Stimulated activated memory B cell treated with anti-CD40 and anti-IgM and Interleukin-4, amounts not matched to agents 10 μg/mL and 1 μg/mL and 100 μg/mL, for 72 hours (primary cell): ENCODE data around the gene NAV2.
"Not testable (repeated sequence)": the region's sequence is repeated elsewhere in the genome, so short reads cannot be mapped to it uniquely, and the experiment has no call there.

Experiments used
- ATAC-seq: fragments of 150-1000 bp; cut with Tn5 transposase; 2 replicates; pipeline ENCODE4 v1.10.0; 2021
- H3K27ac Mint-ChIP-seq: one replicate; pipeline ENCODE4 v1.8.0; 2022; ENCODE audit warnings: mild to moderate bottlenecking, mixed read lengths
- H3K27me3 Mint-ChIP-seq: one replicate; pipeline ENCODE4 v1.8.0; 2022; ENCODE audit warnings: mixed read lengths
- H3K36me3 Mint-ChIP-seq: one replicate; pipeline ENCODE4 v1.8.0; 2022; ENCODE audit warnings: mixed read lengths
- H3K4me1 Mint-ChIP-seq: one replicate; pipeline ENCODE4 v1.8.0; 2022; ENCODE audit warnings: mixed read lengths
- H3K4me3 Mint-ChIP-seq: one replicate; pipeline ENCODE4 v1.8.0; 2022; ENCODE audit warnings: mild to moderate bottlenecking, moderate library complexity, mixed read lengths
- H3K9me3 Mint-ChIP-seq: one replicate; pipeline ENCODE4 v1.8.0; 2022; ENCODE audit warnings: mixed read lengths

The NAV2 gene

GRCh38 chr11:20068691-20069090 lies 356.1 kb downstream of the NAV2 start:
- H3K4me1 Mint-ChIP-seq: peaks cover 11% of the 10 kb centered on the region
- H3K9me3 Mint-ChIP-seq: no peaks in the 10 kb centered on the region
- no peaks in the 10 kb centered on the region for H3K36me3 Mint-ChIP-seq
- no peak overlapping the region for H3K27ac Mint-ChIP-seq
- ATAC-seq: no peak
- peaks cover under 1% of the 10 kb centered on the region for H3K27me3 Mint-ChIP-seq
- H3K4me3 Mint-ChIP-seq: no peak overlapping the region

DNA sequence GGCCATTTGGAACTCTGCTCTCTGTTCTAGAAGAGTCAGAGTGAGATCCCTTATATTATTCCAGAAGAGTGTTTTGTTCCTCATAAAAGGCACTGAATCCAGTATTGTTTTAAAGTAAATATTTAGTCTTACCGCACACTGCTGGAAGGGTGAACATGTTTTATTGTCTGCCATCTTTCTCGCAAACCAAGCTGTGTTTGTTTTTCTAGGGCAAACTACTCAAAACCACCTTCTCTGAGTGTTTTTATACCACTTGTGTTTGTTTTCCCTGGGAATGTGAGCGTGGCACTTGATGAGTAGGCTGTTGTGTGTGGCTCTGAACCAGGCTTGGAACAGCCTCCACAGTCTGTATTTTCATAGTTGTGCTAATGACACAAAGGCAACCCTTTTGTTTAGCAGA lies 357.8 kb downstream of the NAV2 start:
- H3K9me3 Mint-ChIP-seq: no peaks in the 10 kb centered on the region
- peaks cover 15% of the 10 kb centered on the region for H3K27me3 Mint-ChIP-seq
- H3K36me3 Mint-ChIP-seq: peaks cover 4% of the 10 kb centered on the region
- ATAC-seq: no peak
- peaks cover 11% of the 10 kb centered on the region for H3K4me1 Mint-ChIP-seq
- H3K4me3 Mint-ChIP-seq: no peak overlapping the region
- H3K27ac Mint-ChIP-seq: no peak overlapping the region

- H3K27me3 Mint-ChIP-seq: peaks cover 23% of the 10 kb centered on the region
- H3K9me3 Mint-ChIP-seq: peaks cover 3% of the 10 kb centered on the region
- H3K4me1 Mint-ChIP-seq: peaks cover 22% of the 10 kb centered on the region
- H3K4me3 Mint-ChIP-seq: no peak overlapping the region
- peaks cover 10% of the 10 kb centered on the region for H3K36me3 Mint-ChIP-seq
- ATAC-seq: no peak
- H3K27ac Mint-ChIP-seq: no peak overlapping the region
Measured at GRCh38 chr11:20075627-20076026, 363.0 kb downstream of the NAV2 start.

- H3K27ac Mint-ChIP-seq: peak overlapping the region; percentile 64
- H3K9me3 Mint-ChIP-seq: peaks cover 3% of the 10 kb centered on the region
- H3K4me3 Mint-ChIP-seq: no peak overlapping the region
- H3K27me3 Mint-ChIP-seq: peaks cover 21% of the 10 kb centered on the region
- ATAC-seq: peak; percentile 58
- peaks cover 10% of the 10 kb centered on the region for H3K36me3 Mint-ChIP-seq
- H3K4me1 Mint-ChIP-seq: peaks cover 35% of the 10 kb centered on the region
Measured at GRCh38 chr11:20078846-20079245, 366.2 kb downstream of the NAV2 start.

DNA sequence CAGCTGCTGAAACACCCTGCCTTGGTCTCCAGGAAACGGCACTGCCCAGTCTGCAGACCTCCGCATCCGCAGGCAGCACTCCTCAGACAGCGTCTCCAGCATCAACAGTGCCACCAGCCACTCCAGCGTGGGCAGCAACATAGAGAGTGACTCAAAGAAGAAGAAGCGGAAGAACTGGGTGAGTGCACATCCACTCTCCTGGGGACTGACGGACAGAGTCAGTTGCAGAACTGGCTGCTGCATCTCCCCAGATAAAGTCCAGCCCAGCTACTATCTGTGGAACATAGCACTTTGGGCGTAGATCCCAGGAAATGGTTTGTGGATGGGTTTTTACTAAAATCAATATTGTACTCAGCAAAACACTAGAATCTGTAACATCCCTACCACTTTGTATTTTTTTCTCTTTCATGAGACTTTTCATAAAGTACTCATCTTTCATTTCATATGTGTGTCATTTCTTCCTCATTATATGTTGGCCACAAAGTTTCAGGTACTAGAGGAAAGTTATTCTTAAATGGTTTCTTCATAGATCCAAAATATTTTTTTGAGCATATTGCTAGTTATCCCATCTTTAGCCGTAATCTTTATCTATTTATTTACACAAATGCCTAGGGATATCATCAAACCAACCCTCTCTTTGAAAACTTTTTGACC lies 367.5 kb downstream of the NAV2 start:
- Mint-ChIP-seq H3K27ac (peak overlapping the region; percentile 64), H3K9me3 (peaks cover 3% of the 10 kb centered on the region), H3K4me3 (peak overlapping the region; percentile 5), H3K4me1 (peaks cover 44% of the 10 kb centered on the region), H3K27me3 (peaks cover 10% of the 10 kb centered on the region), H3K36me3 (peaks cover 10% of the 10 kb centered on the region)
- peak; percentile 99 for ATAC-seq

GRCh38 chr11:20081336-20081735 lies 368.7 kb downstream of the NAV2 start:
- Mint-ChIP-seq H3K27me3 (no peaks in the 10 kb centered on the region), H3K27ac (no peak overlapping the region)

GRCh38 chr11:20083877-20084276 lies 371.2 kb downstream of the NAV2 start:
- not testable (repeated sequence) for H3K4me3 Mint-ChIP-seq, ATAC-seq
- peak overlapping the region; percentile 26 for H3K27ac Mint-ChIP-seq

More at GRCh38 chr11:20081336-20081735, 368.7 kb downstream of the NAV2 start:
- no peaks in the 10 kb centered on the region for H3K36me3 Mint-ChIP-seq
- no peak overlapping the region for H3K4me3 Mint-ChIP-seq
- H3K4me1 Mint-ChIP-seq: peaks cover 44% of the 10 kb centered on the region
- no peaks in the 10 kb centered on the region for H3K9me3 Mint-ChIP-seq
- ATAC-seq: no peak

GRCh38 chr11:20084921-20085814 lies 372.5 kb downstream of the NAV2 start:
- Mint-ChIP-seq H3K27ac (no peak overlapping the region), H3K4me3 (no peak overlapping the region), H3K9me3 (no peaks in the 10 kb centered on the region), H3K36me3 (no peaks in the 10 kb centered on the region), H3K4me1 (peaks cover 44% of the 10 kb centered on the region), H3K27me3 (no peaks in the 10 kb centered on the region)
- ATAC-seq: no peak

More at GRCh38 chr11:20083877-20084276, 371.2 kb downstream of the NAV2 start:
- H3K4me1 Mint-ChIP-seq: peaks cover 45% of the 10 kb centered on the region
- H3K9me3 Mint-ChIP-seq, H3K27me3 Mint-ChIP-seq, H3K36me3 Mint-ChIP-seq: not testable (repeated sequence)

DNA sequence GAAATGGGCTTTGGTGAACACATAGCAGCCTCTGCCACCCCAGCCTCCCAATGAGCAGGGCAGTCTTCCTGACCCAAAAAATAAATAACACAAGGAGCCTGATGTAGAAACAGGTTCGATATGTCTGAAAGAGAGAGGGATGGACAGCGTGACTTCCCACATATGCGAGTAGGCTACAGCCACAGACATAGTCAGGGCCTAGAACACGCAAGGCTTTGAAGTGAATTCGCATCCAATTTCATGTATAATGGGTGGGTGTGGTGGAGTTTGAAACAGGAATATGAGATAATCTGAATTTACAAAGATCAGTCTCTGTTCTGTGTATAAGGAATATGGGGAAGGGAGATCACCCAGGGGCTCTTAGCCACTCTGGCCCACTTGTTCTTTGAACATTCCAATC lies 373.3 kb downstream of the NAV2 start:
- Mint-ChIP-seq H3K4me3 (no peak overlapping the region), H3K27me3 (no peaks in the 10 kb centered on the region), H3K4me1 (peaks cover 36% of the 10 kb centered on the region), H3K27ac (no peak overlapping the region), H3K36me3 (no peaks in the 10 kb centered on the region), H3K9me3 (no peaks in the 10 kb centered on the region)
- ATAC-seq: no peak

DNA sequence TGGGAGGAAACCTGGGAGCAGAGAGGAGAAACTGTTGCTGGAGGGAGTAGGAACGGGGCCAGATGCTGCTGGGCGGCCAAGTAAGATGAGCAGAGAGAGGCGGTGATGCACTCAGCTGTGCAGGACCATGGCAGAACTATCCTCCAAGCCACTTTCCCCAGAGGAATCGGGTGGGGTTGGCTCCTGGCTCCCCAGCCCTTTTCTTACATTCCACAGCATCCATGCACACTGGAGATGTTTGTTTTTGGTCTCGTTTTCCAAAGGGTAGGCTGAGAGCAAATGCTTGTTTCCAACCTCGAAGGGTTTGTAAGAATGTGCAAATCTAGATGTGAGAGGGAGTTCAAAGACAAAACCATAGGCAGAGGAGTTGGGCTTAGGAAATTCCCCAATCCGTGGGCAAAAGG lies 374.5 kb downstream of the NAV2 start:
- H3K4me3 Mint-ChIP-seq: no peak overlapping the region
- H3K36me3 Mint-ChIP-seq: no peaks in the 10 kb centered on the region
- H3K27me3 Mint-ChIP-seq: no peaks in the 10 kb centered on the region
- H3K9me3 Mint-ChIP-seq: no peaks in the 10 kb centered on the region
- H3K27ac Mint-ChIP-seq: no peak overlapping the region
- peaks cover 33% of the 10 kb centered on the region for H3K4me1 Mint-ChIP-seq
- no peak for ATAC-seq

DNA sequence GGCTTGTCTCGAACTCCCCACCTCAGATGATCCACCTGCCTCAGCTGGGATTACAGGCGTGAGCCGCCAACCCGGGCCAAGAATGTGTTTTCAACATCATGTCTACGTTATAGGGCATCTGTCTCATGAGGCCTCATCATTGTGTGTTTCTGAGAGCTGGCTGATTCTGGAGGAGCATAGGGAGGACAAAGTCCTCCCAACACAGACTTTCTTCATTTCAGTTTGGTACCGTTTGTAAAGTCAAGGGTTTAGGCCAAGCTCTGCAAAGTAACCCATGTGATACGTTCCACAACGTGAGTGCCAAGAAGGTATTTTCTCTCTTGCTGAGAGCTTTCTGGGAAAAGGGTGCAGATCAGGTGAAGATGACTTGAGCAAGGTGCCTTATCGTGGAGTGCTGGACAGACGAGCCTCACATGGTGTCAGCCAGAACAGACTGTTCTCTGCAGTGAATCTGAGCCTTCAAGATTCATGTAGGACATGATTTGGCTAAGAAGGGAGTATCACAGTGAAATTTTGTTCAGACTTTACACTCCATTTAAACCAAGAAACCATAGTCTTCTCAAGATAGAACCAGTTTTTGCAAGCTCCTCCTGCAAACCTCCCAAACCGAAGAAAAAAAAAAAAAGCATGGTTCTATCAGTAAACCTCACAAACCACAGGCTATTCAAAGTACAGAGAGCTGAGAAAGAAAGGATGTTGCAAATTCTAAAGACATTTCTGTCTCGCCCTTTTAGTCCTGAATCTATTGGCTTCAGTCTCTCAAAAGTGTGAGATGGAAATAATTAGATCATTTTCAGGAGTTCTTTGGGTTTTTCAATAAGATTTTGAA lies 376.0 kb downstream of the NAV2 start:
- no peaks in the 10 kb centered on the region for H3K27me3 Mint-ChIP-seq
- ATAC-seq: no peak
- no peaks in the 10 kb centered on the region for H3K36me3 Mint-ChIP-seq
- no peaks in the 10 kb centered on the region for H3K9me3 Mint-ChIP-seq
- H3K27ac Mint-ChIP-seq: no peak overlapping the region
- peaks cover 29% of the 10 kb centered on the region for H3K4me1 Mint-ChIP-seq
- H3K4me3 Mint-ChIP-seq: no peak overlapping the region

DNA sequence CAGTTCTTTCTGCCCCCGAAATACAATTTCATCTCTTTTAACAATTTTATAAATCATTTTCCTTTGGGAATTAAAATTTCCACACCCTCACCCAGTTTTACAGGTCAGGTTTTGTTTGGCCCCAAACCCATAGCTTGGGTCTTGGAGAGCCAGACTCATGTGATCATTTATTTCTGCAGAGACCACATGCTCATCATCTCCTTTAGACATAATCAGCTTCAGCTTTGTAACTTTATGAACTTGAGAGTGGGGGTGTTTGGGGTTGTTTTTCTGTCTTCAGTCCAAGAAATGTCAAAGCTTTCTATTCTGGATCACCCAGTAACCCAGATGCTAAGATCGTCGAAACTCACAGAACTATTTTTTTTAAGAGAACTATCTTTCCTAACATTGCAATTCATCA lies 376.7 kb downstream of the NAV2 start:
- H3K9me3 Mint-ChIP-seq: no peaks in the 10 kb centered on the region
- H3K36me3 Mint-ChIP-seq: no peaks in the 10 kb centered on the region
- peaks cover 21% of the 10 kb centered on the region for H3K4me1 Mint-ChIP-seq
- H3K4me3 Mint-ChIP-seq: no peak overlapping the region
- H3K27me3 Mint-ChIP-seq: no peaks in the 10 kb centered on the region
- ATAC-seq: peak; percentile 26
- H3K27ac Mint-ChIP-seq: no peak overlapping the region

GRCh38 chr11:20089796-20090653 lies 377.4 kb downstream of the NAV2 start:
- ATAC-seq: peak; percentile 77
- H3K27ac Mint-ChIP-seq: no peak overlapping the region
- H3K9me3 Mint-ChIP-seq: no peaks in the 10 kb centered on the region
- peaks cover 18% of the 10 kb centered on the region for H3K4me1 Mint-ChIP-seq
- no peaks in the 10 kb centered on the region for H3K27me3 Mint-ChIP-seq
- H3K4me3 Mint-ChIP-seq: no peak overlapping the region
- no peaks in the 10 kb centered on the region for H3K36me3 Mint-ChIP-seq

DNA sequence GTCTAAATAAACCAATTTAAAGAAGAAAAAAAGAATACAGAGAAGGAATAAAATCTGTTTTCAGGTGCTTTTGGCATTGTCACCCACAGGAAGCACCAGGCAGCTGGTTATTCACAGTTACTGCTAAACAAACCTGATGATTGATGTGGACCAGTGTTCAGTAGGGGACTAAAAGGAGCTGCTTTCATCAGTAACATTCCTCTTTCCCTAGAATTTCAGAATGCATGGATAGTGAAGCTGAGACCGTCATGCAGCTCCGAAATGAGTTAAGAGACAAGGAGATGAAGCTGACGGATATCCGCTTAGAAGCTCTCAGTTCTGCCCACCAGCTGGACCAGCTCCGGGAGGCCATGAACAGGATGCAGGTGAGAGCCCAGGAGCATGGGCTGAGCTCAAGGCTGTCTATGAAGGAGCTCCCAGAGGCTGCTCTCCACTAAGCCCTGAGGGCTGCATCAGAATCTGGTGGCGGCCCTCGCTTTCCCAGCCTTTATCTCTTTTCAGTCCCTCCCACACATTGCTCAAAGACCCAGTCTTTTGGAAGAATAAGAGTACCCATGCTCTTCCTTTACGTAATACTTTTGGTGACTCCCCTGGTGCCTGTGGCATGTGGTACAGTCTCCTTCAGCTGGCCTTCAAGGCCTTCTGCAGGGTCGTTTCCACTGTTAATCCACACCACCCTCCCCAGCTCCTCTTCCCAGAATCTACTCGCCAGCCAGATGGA lies 378.2 kb downstream of the NAV2 start:
- H3K4me3 Mint-ChIP-seq: no peak overlapping the region
- peaks cover 18% of the 10 kb centered on the region for H3K4me1 Mint-ChIP-seq
- no peak overlapping the region for H3K27ac Mint-ChIP-seq
- H3K36me3 Mint-ChIP-seq: no peaks in the 10 kb centered on the region
- no peaks in the 10 kb centered on the region for H3K27me3 Mint-ChIP-seq
- H3K9me3 Mint-ChIP-seq: no peaks in the 10 kb centered on the region
- no peak for ATAC-seq
